K562 (cell line): ENCODE data around the gene RACK1. TPM values are rescaled to one million over a fixed set of nuclear protein-coding genes. Genes with fewer than 3 reads are reported as not detected.

Experiments used
- ARHGAP35 ChIP-seq: fragments of 450-650 bp; IDR thresholded peaks from 2 replicates; pipeline ENCODE4 v1.6.1; 2018; ENCODE audit not compliant: partially characterized antibody
- BCOR ChIP-seq: fragments of 450-650 bp; IDR thresholded peaks from 2 replicates; pipeline ENCODE4 v1.6.1; 2016
- BHLHE40 ChIP-seq: IDR thresholded peaks from 2 replicates; pipeline ENCODE4 v1.6.1; 2011; ENCODE audit warnings: low read length, improper control_type of control experiment
- CTBP1 ChIP-seq: fragments of 450-650 bp; IDR thresholded peaks from 2 replicates; pipeline ENCODE4 v1.6.1; 2016; ENCODE audit warnings: borderline replicate concordance
- EGR1 ChIP-seq: fragments of 450-650 bp; conservative IDR thresholded peaks from 2 replicates; pipeline ENCODE4 v1.6.1; 2017; ENCODE audit warnings: mild to moderate bottlenecking
- GATAD2B ChIP-seq: fragments of 450-650 bp; IDR thresholded peaks from 2 replicates; pipeline ENCODE4 v1.6.1; 2017; ENCODE audit warnings: mild to moderate bottlenecking, borderline replicate concordance
- HDAC1 ChIP-seq, 2 experiments: fragments of 450-650 bp; IDR thresholded peaks; 2 replicates each; pipeline ENCODE4 v1.6.1; 2016 to 2017; ENCODE audit warnings: inconsistent platforms in 1 of 2, mild to moderate bottlenecking in 1 of 2, moderate library complexity in 1 of 2
- KAT8 ChIP-seq: fragments of 450-650 bp; IDR thresholded peaks from 2 replicates; pipeline ENCODE4 v1.6.1; 2016; ENCODE audit warnings: low read depth, mild to moderate bottlenecking
- LARP7 ChIP-seq: fragments of 450-650 bp; IDR thresholded peaks from 2 replicates; pipeline ENCODE4 v1.6.1; 2016
- MCM2 ChIP-seq: fragments of 450-650 bp; IDR thresholded peaks from 2 replicates; pipeline ENCODE4 v1.6.1; 2017; ENCODE audit warnings: low read depth, mild to moderate bottlenecking
- MEIS2 ChIP-seq: fragments of 450-650 bp; IDR thresholded peaks from 2 replicates; pipeline ENCODE4 v1.6.1; 2014; ENCODE audit warnings: mild to moderate bottlenecking; ENCODE audit not compliant: partially characterized antibody
- MXI1 ChIP-seq: IDR thresholded peaks from 2 replicates; pipeline ENCODE4 v1.6.1; 2011; ENCODE audit warnings: low read depth, mild to moderate bottlenecking, improper control_type of control experiment, low read length
- NR2C2 ChIP-seq, 2 experiments: fragments of 200-800 bp in 1 of 2; sonication (Bioruptor generic) in 1 of 2; sonication (generic) in 1 of 2; formaldehyde crosslinking in 1 of 2; IDR thresholded peaks; 2 replicates each; pipeline versions ENCODE4 v1.6.1 to v1.8.0; 2016 to 2022; ENCODE audit warnings: mild to moderate bottlenecking in 1 of 2, missing compliant biosample characterization in 1 of 2, missing genetic modification characterization in 1 of 2, missing genetic modification reagents in 1 of 2
- RBFOX2 ChIP-seq: fragments of 200-400 bp; formaldehyde crosslinking; IDR thresholded peaks from 2 replicates; pipeline ENCODE4 v1.6.1; 2017; ENCODE audit warnings: low read depth, mild to moderate bottlenecking, low read length, moderate library complexity
- RBM34 ChIP-seq: fragments of 200-400 bp; formaldehyde crosslinking; IDR thresholded peaks from 2 replicates; pipeline ENCODE4 v1.6.1; 2018; ENCODE audit warnings: low read length, borderline replicate concordance; ENCODE audit not compliant: insufficient read depth
- SMARCA5 ChIP-seq: fragments of 450-650 bp; IDR thresholded peaks from 2 replicates; pipeline ENCODE4 v1.6.1; 2016
- TAL1 ChIP-seq: fragments of 450-650 bp; IDR thresholded peaks from 2 replicates; pipeline ENCODE4 v1.6.1; 2016; ENCODE audit warnings: mild to moderate bottlenecking
- YY1 ChIP-seq, 3 experiments: IDR thresholded peaks; 2 replicates each; pipeline ENCODE4 v1.6.1; 2011; ENCODE audit warnings: low read length in 2 of 3, mild to moderate bottlenecking in 2 of 3, moderate library complexity in 2 of 3, borderline replicate concordance in 1 of 3, control low read depth in 1 of 3, low read depth in 1 of 3; ENCODE audit not compliant: insufficient read depth in 3 of 3, insufficient replicate concordance in 2 of 3, control insufficient read depth in 1 of 3, insufficient read length in 1 of 3; ENCODE audit errors: extremely low read depth in 1 of 3
- ZNF79 ChIP-seq: fragments of 250-450 bp; sonication (Bioruptor Pico); IDR thresholded peaks from 2 replicates; pipeline ENCODE4 v1.4.0; 2020; ENCODE audit warnings: low read depth, mild to moderate bottlenecking, moderate library complexity
- ZNF830 ChIP-seq: fragments of 250-450 bp; sonication (Bioruptor Pico); IDR thresholded peaks from 2 replicates; pipeline ENCODE4 v1.5.0; 2021; ENCODE audit warnings: mild to moderate bottlenecking
- polyA plus RNA-seq, 8 experiments: library from polyadenylated mRNA; depleted of rRNA in 4 of 8; stranded (reverse) in 5 of 8; unstranded in 3 of 8; fragments of >200 nt; fragmentation: Nextera tagmentation in 2 of 8; fragmentation: Illumina TruSeq in 1 of 8; extraction: Ambion mirVana in 2 of 8; extraction: Trizol in 1 of 8; gene quantifications; 2 replicates each; pipeline versions ENCODE4 v1.2.1 to v1.2.3, GENCODE V29; 2011 to 2014; ENCODE audit warnings: inconsistent platforms in 1 of 8, missing spikeins in 1 of 8
- total RNA-seq, 7 experiments: library from RNA; depleted of rRNA in 6 of 7; stranded (reverse); fragments of >200 nt in 6 of 7; fragmentation: Illumina TruSeq in 2 of 7; extraction: Trizol in 2 of 7; gene quantifications; 2 replicates each; pipeline versions ENCODE4 v1.2.1 to v1.2.3, GENCODE V29; 2011 to 2021; ENCODE audit warnings: low replicate concordance in 1 of 7
- TF ChIP-seq, protein P1 (sequence below): fragments of 150-350 bp; conservative IDR thresholded peaks from 2 replicates; pipeline ENCODE4 v1.6.1; 2014; ENCODE audit warnings: low read length
- TF ChIP-seq, protein P2 (sequence below): fragments of 450-650 bp; IDR thresholded peaks from 2 replicates; pipeline ENCODE4 v1.6.1; 2016; ENCODE audit warnings: borderline replicate concordance
- TF ChIP-seq, protein P3 (sequence below): fragments of 450-650 bp; formaldehyde crosslinking; IDR thresholded peaks from 2 replicates; pipeline ENCODE4 v1.4.0; 2022; ENCODE audit warnings: missing genetic modification characterization

RACK1 gene
- total and polyA plus RNA-seq, 9 of the 15 experiments (the other 6 are each of a cell fraction or from before 2014, with no cell fraction given) = 2,303 to 5,311 (median 3,833) TPM

DNA sequence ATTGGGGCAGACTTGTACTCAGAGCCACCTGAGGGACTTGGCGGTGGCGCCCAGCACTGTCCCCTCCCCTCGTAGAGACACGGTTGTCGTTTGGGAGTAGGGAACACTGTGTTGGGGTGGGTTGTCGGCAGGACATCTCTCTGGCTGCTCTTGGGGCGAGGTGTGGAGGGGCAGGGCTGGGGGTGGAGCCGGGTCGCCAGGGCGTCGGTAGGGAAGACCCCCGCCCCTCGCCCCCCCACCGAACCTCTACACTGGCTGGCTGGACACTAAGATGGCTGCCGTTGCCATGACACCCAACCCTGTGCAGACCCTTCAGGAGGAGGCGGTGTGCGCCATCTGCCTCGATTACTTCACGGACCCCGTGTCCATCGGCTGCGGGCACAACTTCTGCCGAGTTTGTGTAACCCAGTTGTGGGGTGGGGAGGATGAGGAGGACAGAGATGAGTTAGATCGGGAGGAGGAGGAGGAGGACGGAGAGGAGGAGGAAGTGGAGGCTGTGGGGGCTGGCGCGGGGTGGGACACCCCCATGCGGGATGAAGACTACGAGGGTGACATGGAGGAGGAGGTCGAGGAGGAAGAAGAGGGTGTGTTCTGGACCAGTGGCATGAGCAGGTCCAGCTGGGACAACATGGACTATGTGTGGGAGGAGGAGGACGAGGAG, 19.8 kb downstream of the RACK1 start (continued):
- TF ChIP-seq, protein P1, sequence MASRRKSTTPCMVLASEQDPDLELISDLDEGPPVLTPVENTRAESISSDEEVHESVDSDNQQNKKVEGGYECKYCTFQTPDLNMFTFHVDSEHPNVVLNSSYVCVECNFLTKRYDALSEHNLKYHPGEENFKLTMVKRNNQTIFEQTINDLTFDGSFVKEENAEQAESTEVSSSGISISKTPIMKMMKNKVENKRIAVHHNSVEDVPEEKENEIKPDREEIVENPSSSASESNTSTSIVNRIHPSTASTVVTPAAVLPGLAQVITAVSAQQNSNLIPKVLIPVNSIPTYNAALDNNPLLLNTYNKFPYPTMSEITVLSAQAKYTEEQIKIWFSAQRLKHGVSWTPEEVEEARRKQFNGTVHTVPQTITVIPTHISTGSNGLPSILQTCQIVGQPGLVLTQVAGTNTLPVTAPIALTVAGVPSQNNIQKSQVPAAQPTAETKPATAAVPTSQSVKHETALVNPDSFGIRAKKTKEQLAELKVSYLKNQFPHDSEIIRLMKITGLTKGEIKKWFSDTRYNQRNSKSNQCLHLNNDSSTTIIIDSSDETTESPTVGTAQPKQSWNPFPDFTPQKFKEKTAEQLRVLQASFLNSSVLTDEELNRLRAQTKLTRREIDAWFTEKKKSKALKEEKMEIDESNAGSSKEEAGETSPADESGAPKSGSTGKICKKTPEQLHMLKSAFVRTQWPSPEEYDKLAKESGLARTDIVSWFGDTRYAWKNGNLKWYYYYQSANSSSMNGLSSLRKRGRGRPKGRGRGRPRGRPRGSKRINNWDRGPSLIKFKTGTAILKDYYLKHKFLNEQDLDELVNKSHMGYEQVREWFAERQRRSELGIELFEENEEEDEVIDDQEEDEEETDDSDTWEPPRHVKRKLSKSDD = peak; percentile 89; the same call in 1 of the 2 replicates
- TF ChIP-seq MCM2 (0 out of 2 replicates have a peak, but pooled peaks have one; percentile 75), MXI1 (peak; percentile 27; the same call in 1 of the 2 replicates), LARP7 (no peak), ZNF79 (CRISPR knock-in tag) (no peak), KAT8 (no peak), SMARCA5 (0 out of 2 replicates have a peak, but pooled peaks have one; percentile 70), BCOR (0 out of 2 replicates have a peak, but pooled peaks have one; percentile 31), EGR1 (peak; percentile 85), RBFOX2 (peak; percentile 72), NR2C2 (CRISPR knock-in tag; IDR thresholded peaks at IDR 0.05) (0 out of 2 replicates have a peak, but pooled peaks have one; percentile 30), NR2C2 (tag; IDR thresholded peaks at IDR 0.05) (no peak; the same call in 1 of the 2 replicates), RBM34 (no peak), TAL1 (peak; percentile 5; the same call in 1 of the 2 replicates), ARHGAP35 (peak; percentile 21), HDAC1 (IDR thresholded peaks at IDR 0.05) (peak in 1 of 2 experiments; percentile 66; a peak in 1 of 4 replicates), BHLHE40 (no peak), MEIS2 (no peak), CTBP1 (no peak), GATAD2B (0 out of 2 replicates have a peak, but pooled peaks have one; percentile 14), ZNF830 (CRISPR knock-in tag) (0 out of 2 replicates have a peak, but pooled peaks have one; percentile 38), YY1 (IDR thresholded peaks at IDR 0.05; ENCODE audit: borderline replicate concordance in 1 of 3, control insufficient read depth in 1 of 3, extremely low read depth in 1 of 3, insufficient read depth in 3 of 3, insufficient read length in 1 of 3, insufficient replicate concordance in 2 of 3, low read depth in 1 of 3, low read length in 2 of 3) (peak; percentile 56 to 93 (median 84))
- TF ChIP-seq, protein P2, sequence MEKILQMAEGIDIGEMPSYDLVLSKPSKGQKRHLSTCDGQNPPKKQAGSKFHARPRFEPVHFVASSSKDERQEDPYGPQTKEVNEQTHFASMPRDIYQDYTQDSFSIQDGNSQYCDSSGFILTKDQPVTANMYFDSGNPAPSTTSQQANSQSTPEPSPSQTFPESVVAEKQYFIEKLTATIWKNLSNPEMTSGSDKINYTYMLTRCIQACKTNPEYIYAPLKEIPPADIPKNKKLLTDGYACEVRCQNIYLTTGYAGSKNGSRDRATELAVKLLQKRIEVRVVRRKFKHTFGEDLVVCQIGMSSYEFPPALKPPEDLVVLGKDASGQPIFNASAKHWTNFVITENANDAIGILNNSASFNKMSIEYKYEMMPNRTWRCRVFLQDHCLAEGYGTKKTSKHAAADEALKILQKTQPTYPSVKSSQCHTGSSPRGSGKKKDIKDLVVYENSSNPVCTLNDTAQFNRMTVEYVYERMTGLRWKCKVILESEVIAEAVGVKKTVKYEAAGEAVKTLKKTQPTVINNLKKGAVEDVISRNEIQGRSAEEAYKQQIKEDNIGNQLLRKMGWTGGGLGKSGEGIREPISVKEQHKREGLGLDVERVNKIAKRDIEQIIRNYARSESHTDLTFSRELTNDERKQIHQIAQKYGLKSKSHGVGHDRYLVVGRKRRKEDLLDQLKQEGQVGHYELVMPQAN = peak; percentile 55
- TF ChIP-seq, protein P3, sequence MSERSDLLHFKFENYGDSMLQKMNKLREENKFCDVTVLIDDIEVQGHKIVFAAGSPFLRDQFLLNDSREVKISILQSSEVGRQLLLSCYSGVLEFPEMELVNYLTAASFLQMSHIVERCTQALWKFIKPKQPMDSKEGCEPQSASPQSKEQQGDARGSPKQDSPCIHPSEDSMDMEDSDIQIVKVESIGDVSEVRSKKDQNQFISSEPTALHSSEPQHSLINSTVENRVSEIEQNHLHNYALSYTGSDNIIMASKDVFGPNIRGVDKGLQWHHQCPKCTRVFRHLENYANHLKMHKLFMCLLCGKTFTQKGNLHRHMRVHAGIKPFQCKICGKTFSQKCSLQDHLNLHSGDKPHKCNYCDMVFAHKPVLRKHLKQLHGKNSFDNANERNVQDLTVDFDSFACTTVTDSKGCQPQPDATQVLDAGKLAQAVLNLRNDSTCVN = peak; percentile 78; the same call in 1 of the 2 replicates
